Measurements from ENCODE around the gene KRTAP19-6.

DNA sequence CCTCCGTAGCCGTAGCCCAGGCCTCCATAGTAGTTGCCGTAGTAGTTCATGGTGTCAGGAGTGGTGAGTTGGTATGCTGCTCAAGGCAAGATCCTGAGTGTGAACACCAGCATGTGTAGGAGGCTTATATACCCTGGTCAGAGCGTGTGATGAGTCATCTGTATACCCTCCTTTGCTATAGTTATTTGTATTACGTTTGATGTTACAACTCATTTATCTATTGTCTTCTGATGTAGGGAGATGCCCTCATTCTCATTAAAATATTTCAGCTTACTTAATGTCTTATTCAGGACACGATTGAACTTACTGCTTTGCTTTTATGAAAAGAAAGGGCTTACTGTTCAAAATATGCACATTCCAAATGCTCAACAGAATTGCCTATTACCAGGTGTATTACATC lies 39.6 kb downstream of the KRTAP19-6 start, which contains the start of gene KRTAP19-5:
- no peak for TF ChIP-seq POLR2A (IDR thresholded peaks at IDR 0.05)
- TF ChIP-seq, protein P1, sequence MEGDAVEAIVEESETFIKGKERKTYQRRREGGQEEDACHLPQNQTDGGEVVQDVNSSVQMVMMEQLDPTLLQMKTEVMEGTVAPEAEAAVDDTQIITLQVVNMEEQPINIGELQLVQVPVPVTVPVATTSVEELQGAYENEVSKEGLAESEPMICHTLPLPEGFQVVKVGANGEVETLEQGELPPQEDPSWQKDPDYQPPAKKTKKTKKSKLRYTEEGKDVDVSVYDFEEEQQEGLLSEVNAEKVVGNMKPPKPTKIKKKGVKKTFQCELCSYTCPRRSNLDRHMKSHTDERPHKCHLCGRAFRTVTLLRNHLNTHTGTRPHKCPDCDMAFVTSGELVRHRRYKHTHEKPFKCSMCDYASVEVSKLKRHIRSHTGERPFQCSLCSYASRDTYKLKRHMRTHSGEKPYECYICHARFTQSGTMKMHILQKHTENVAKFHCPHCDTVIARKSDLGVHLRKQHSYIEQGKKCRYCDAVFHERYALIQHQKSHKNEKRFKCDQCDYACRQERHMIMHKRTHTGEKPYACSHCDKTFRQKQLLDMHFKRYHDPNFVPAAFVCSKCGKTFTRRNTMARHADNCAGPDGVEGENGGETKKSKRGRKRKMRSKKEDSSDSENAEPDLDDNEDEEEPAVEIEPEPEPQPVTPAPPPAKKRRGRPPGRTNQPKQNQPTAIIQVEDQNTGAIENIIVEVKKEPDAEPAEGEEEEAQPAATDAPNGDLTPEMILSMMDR (IDR thresholded peaks at IDR 0.05): no peak

Measured in right lobe of liver (tissue), 4 donors.